NCI-H774 (cell line): ENCODE measurements around the gene KRTAP10-6.
"Not testable (repeated sequence)": the region's sequence is repeated elsewhere in the genome, so short reads cannot be mapped to it uniquely, and the experiment has no call there.

Experiments used
- DNase-seq: peaks from one replicate; lab custom pipeline; 2025; lab: John Stamatoyannopoulos, UW

KRTAP10-6 gene

DNA sequence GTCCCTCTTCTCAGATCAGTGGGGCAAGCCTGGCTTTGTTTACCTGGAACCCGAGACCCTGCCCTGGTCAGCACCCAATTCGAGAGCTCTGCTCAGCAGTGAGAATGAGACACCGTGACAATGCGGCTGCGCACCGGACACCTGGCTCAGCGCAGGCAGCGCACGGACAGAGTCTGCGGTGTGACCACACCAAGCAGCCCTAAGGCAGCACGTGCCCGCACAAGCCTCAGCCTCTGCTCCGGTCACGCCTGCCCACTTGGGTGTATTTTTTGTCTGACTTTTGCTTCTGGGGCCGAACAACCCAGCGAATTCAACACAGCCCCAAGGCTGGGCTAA lies 24.3 kb upstream of the KRTAP10-6 start:
- DNase-seq, result no peak

DNA sequence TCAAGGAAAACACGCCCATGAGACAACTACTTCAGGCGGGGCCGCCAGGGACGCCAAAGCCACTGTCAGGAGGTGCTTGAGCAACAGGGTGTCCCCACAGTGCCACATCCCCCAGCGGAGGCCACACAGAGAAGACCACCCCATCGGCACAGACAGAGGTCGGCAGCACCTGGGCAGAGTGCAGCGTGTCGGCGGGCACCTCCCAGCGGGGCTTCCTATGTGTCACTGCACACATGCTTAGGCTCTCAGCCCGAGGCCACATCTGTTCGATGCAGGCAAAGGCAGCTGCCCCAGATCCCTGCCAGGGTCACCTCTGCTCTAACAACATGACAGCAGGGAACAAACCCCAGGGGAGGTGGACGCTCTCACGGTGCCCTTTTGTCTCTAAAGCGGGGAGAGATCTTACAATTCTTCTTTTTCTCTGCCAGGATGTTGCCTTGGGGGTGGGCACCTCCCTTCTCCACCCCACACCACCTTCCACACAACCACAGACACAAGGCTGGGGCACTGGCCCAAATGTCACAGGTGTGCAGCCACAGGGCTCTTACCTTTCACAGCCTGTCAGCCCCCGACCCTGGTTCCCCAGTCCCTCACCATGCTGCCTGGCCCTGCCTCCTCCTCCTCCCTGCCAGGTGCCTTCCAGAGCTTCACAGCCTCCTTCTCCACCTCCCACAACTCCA lies 23.7 kb upstream of the KRTAP10-6 start:
- no peak for DNase-seq

- no peak for DNase-seq
Measured at GRCh38 chr21:44615466-44615865, 23.2 kb upstream of the KRTAP10-6 start.

GRCh38 chr21:44614961-44615391 lies 22.7 kb upstream of the KRTAP10-6 start:
- no peak for DNase-seq

DNA sequence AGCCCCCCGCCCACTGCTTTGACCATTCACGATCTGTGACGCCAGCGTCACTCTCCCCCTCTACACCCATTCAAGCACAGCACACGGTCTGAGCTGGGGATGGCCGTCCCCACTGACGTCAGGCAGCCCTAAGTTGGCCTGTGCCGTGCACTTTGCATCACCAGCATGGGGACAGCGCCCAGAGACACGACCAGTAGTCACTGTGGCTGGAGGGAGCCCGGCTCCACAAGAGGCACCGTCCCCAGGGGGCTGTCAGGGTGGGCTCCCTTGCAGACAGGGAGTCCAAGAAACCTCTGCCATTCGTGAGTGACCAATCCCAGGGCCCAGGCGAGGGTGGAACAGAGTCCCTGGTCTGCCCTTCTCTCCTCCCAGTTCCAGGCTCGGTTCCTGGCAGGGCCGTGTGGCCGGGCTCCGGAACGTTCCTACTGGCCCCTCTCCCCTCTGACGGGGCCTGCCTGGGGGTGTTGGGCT lies 21.9 kb upstream of the KRTAP10-6 start:
- no peak for DNase-seq

DNA sequence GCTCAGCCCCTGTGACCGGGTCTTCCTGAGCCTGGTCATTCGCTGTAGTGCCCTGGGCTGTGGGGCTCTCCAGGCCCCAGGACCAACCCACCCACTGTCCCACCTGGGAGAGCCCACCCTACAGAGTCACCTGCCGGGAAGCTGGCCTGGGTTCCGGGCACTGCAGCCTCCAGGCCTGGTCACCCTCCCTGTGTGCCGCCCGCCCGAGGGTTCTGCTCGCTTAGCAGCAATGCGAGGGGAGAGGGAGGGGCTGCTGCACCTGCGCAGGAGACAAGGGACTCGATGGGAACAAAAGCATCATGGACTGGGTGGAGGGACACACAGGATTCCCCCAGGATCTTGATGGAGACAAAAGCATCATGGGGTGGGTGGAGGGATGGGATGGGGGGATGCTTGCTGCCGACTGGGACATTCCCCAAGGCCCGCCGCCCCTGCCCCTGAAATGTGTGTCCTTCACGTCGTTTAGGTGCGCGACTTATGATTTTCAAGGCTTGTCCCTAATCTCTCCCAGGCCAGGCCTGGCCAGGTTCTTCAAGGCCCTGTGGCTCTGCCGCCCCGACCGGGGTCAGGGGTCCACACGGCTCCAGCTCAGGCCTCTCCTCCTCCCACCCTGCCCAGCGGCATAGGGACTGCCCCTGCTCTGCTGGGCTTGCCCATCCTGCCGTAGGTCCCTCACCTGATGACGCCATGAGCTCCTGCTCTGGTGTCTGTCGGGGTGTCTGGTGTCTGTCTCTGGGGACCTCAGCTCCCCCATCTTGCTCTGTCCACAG lies 21.3 kb upstream of the KRTAP10-6 start:
- DNase-seq, result no peak

- DNase-seq, result no peak
Measured at GRCh38 chr21:44612669-44613229, 20.4 kb upstream of the KRTAP10-6 start.

DNA sequence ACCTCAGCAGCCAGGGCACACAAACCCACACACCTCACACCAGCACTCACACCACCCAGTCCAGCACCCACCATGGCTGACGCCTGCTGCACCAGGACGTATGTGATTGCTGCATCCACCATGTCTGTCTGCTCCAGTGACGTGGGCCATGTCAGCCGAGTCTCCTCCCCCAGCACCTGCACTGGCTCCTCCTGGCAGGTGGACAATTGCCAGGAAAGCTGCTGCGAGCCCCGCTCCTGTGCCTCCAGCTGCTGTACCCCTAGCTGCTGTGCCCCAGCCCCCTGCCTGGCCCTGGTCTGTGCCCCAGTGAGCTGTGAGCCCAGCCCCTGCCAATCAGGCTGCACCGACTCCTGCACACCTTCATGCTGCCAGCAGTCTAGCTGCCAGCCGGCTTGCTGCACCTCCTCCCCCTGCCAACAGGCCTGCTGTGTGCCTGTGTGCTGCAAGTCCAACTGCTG lies 19.8 kb upstream of the KRTAP10-6 start, which contains the start of gene KRTAP10-8:
TSS of gene KRTAP10-8 (plus strand) at position 51 of the 458 bp plus-strand sequence. CDS start at position 73, 22 bp downstream.
- no peak for DNase-seq

DNA sequence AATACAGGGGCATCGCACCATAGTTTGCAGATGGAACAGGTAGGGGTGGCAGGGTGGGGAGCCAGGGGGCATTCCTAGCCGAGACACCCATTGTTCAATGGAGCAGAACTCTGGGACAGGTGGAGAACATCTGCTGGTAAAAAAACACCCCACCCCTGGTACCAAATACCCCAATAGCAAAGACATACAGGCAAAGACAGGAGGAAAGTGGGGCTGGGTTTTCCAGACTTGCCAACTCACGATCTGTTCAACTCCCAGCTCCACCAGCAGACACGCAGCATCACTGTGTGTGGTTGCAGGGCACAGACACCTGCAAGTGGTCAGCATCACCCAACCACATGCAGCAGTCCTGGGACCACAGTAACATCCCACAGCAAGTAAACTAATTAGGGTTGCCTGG lies 19.2 kb upstream of the KRTAP10-6 start:
- DNase-seq, result no peak

GRCh38 chr21:44610157-44610843 lies 18.0 kb upstream of the KRTAP10-6 start:
- not testable (repeated sequence) for DNase-seq

- no peak for DNase-seq
Measured at GRCh38 chr21:44609193-44609592, 16.9 kb upstream of the KRTAP10-6 start.

DNA sequence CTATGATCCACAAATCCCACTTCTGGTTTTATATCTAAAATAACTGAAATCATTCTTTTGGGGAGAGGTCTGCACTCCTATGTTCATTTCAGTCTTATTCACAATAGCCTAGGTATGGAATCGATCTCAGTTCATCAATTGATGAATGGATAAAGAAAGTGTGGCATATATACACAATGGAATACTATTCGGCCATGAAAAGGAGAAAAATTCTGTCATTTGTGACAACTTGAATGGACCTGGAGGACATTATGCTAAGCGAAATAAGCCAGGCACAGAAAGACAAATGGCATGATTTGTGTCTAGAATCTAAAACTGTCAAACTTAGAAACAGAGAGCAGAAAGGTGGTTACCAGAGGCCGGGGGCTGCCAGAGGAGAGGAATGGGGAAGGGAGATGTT lies 14.2 kb upstream of the KRTAP10-6 start:
- DNase-seq, result no peak

GRCh38 chr21:44603911-44604310 lies 11.6 kb upstream of the KRTAP10-6 start:
- no peak for DNase-seq

DNA sequence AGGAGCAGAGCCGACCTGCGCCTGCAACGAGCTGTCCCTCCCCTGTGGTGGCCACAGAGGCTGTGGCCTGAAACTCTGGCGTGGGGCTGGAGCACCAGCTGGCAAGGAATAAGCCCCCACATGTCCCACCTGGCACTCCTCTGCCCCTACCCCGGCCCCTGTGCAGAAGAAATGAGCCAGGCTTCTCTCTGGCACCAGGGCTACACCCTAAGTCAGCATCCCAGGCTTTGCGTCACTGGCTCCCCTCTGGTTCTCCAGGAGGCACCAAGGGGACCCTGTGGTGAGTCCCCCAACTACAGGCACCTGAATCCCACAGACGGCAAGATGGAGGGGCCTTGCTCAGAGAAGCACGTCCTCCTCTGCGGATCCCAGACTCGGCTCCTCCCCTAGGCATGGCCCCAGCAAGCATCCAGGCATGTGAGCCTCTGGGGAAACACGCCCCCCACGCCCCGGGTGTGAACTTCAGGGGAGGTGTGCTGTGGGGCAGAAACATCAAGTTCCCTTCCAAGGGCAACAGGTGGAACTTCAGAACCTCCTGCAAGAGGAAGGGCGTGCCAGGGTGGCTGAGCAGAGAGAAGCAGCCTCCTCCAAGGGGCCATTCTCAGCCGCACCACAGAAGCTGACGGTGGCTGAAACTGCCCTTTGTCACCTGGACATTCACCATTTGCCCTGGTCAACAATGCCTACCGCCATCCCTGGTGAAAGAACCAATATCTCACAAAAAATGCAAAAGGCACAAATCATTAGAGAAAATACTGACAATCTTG lies 11.0 kb upstream of the KRTAP10-6 start:
- DNase-seq, result no peak

GRCh38 chr21:44602463-44602850 lies 10.2 kb upstream of the KRTAP10-6 start:
- no peak for DNase-seq

DNA sequence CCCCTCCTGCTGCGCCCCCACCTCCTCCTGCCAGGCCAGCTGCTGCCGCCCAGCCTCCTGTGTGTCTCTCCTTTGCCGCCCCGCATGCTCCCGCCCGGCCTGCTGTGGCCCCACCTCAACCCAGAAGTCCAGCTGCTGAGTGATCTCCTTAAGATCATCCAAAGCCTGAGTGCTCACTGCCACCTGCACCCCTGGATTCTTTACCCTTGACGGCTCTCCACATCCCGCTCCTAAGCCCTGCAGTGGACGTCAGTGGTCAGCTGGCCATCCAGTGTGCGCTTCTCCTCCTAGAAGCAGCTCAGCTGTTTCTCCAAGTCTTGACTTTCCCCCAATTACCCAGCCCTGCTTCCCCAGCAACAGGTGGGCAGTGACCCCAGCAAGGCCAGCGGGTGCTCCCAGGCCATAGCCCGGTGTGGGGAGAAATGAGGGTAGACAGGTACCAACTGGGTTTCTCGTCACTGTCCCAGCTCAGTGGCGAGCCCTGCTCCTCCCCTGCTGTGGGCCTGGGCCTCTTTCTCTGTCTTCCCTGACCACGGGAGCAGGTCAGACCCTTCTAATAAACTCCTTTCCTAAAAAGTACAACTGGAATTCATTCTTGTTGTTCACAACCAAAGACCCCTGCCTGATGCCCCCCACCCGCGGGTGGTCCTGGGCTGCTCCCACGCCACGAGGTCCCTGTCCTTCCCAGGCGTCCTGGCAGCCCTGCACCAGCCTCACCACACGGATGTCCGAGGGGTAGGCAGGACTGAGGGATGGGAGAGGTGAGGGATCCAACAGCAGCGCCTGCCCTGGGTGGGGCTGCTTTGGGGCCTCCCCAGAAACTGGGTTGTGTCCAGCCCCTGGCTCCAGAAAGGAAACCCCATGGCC lies 9.5 kb upstream of the KRTAP10-6 start:
- DNase-seq, result no peak

- not testable (repeated sequence) for DNase-seq
Measured at GRCh38 chr21:44601091-44601490, 8.8 kb upstream of the KRTAP10-6 start.

- not testable (repeated sequence) for DNase-seq
Measured at GRCh38 chr21:44600118-44600978, 8.0 kb upstream of the KRTAP10-6 start, which contains the start of gene KRTAP10-7. Gene KRTAP10-7 (plus strand): TSS chr21:44600597. CDS start chr21:44600622, 25 bp downstream.

- no peak for DNase-seq
Measured at GRCh38 chr21:44599264-44600029, 7.1 kb upstream of the KRTAP10-6 start.
